HG03354 (cell line): ENCODE results near the gene OR1L4.

ENCODE experiments used
- ATAC-seq: cut with Tn5 transposase; IDR thresholded peaks from one replicate; pipeline ENCODE4 v1.9.1; 2021; ENCODE audit warnings: mild to moderate bottlenecking; ENCODE audit not compliant: unreplicated experiment, poor library complexity, severe bottlenecking

The OR1L4 gene

GRCh38 chr9:122723690-122724089 is at the start of gene OR1L4:
Gene OR1L4 (plus strand): TSS chr9:122723990. CDS start chr9:122723990, 0 bp downstream.
- ATAC-seq, result no peak

- no peak for ATAC-seq
Measured at GRCh38 chr9:122684851-122685250, 38.9 kb upstream of the OR1L4 start.

- no peak for ATAC-seq
Measured at GRCh38 chr9:122695696-122696095, 28.1 kb upstream of the OR1L4 start.

- no peak for ATAC-seq
Measured at GRCh38 chr9:122718038-122718437, 5.8 kb upstream of the OR1L4 start.

GRCh38 chr9:122719218-122719617 is 4.6 kb upstream of the OR1L4 start:
- no peak for ATAC-seq

- no peak for ATAC-seq
Measured at GRCh38 chr9:122742003-122742402, 18.2 kb downstream of the OR1L4 start, which contains the start of gene OR1L6. Gene OR1L6 (plus strand): TSS chr9:122742303. CDS start chr9:122749848, 7,545 bp downstream.

- no peak for ATAC-seq
Measured at GRCh38 chr9:122754825-122755224, 31.0 kb downstream of the OR1L4 start.

- no peak for ATAC-seq
Measured at GRCh38 chr9:122767817-122768216, 44.0 kb downstream of the OR1L4 start.
